HepG2 (cell line): ENCODE measurements around the gene PEX5. TPM values are rescaled to one million over a fixed set of nuclear protein-coding genes. Genes with fewer than 3 reads are reported as not detected.

Source experiments
- BCL3 ChIP-seq: sonication (generic); formaldehyde crosslinking; IDR thresholded peaks from 2 replicates; pipeline ENCODE4 v1.5.1; 2020; ENCODE audit warnings: mild to moderate bottlenecking, missing genetic modification reagents, moderate library complexity
- CREBL2 ChIP-seq: sonication (generic); formaldehyde crosslinking; IDR thresholded peaks from 2 replicates; pipeline ENCODE4 v1.8.1; 2023; ENCODE audit warnings: missing genetic modification reagents, mild to moderate bottlenecking, borderline replicate concordance
- EEA1 ChIP-seq: sonication (generic); formaldehyde crosslinking; IDR thresholded peaks from 2 replicates; pipeline ENCODE4 v1.5.1; 2020; ENCODE audit warnings: mild to moderate bottlenecking, missing genetic modification reagents, borderline replicate concordance
- GRHL1 ChIP-seq: sonication (generic); formaldehyde crosslinking; conservative IDR thresholded peaks from 2 replicates; pipeline ENCODE4 v1.8.0; 2022; ENCODE audit warnings: missing genetic modification reagents
- GZF1 ChIP-seq: sonication (generic); formaldehyde crosslinking; IDR thresholded peaks from 2 replicates; pipeline ENCODE4 v1.5.1; 2020; ENCODE audit warnings: mild to moderate bottlenecking, missing genetic modification reagents
- HNF1A ChIP-seq, 2 experiments: sonication (generic) in 1 of 2; formaldehyde crosslinking in 1 of 2; IDR thresholded peaks; 2 replicates each; pipeline versions ENCODE4 v1.4.0 to v1.6.1; 2016 to 2020; ENCODE audit warnings: borderline replicate concordance in 1 of 2, low read depth in 1 of 2, mild to moderate bottlenecking in 1 of 2, missing genetic modification reagents in 1 of 2
- IKZF1 ChIP-seq: fragments of 450-650 bp; IDR thresholded peaks from 2 replicates; pipeline ENCODE4 v1.7.1; 2016
- KDM6A ChIP-seq: IDR thresholded peaks from 2 replicates; pipeline ENCODE4 v1.6.1; 2016; ENCODE audit warnings: low read depth
- PBX3 ChIP-seq: sonication (generic); formaldehyde crosslinking; IDR thresholded peaks from 2 replicates; pipeline ENCODE4 v1.8.1; 2023; ENCODE audit warnings: missing genetic modification reagents, inconsistent platforms, borderline replicate concordance
- RAD21 ChIP-seq: fragments of 450-650 bp; formaldehyde crosslinking; IDR thresholded peaks from 2 replicates; pipeline ENCODE4 v1.5.0; 2020; ENCODE audit warnings: mild to moderate bottlenecking
- RFX3 ChIP-seq: IDR thresholded peaks from 2 replicates; pipeline ENCODE4 v1.6.1; 2016; ENCODE audit warnings: missing biosample characterization, missing genetic modification reagents
- SMAD1 ChIP-seq: sonication (generic); formaldehyde crosslinking; IDR thresholded peaks from 2 replicates; pipeline ENCODE4 v1.4.0; 2020; ENCODE audit warnings: missing genetic modification reagents, low read depth, mild to moderate bottlenecking, borderline replicate concordance
- SMAD9 ChIP-seq: sonication (generic); formaldehyde crosslinking; IDR thresholded peaks from 2 replicates; pipeline ENCODE4 v1.5.1; 2020; ENCODE audit warnings: mild to moderate bottlenecking, missing genetic modification reagents
- YY1 ChIP-seq: IDR thresholded peaks from 2 replicates; pipeline ENCODE4 v1.6.1; 2011; ENCODE audit warnings: low read length, low read depth, moderate library complexity, mild to moderate bottlenecking; ENCODE audit not compliant: insufficient read depth, insufficient replicate concordance
- ZNF503 ChIP-seq: sonication (generic); formaldehyde crosslinking; IDR thresholded peaks from 2 replicates; pipeline ENCODE4 v1.4.0; 2020; ENCODE audit warnings: missing genetic modification reagents
- polyA plus RNA-seq, 8 experiments: library from polyadenylated mRNA; depleted of rRNA in 3 of 8; stranded (reverse) in 7 of 8; unstranded in 1 of 8; fragments of >200 nt; fragmentation: Illumina TruSeq in 4 of 8; extraction: Trizol in 4 of 8; gene quantifications; 2 replicates each; pipeline versions ENCODE4 v1.2.1 to v1.2.3, GENCODE V29; 2011 to 2016; ENCODE audit warnings: low read depth in 4 of 8, missing spikeins in 1 of 8, mixed read lengths in 1 of 8; ENCODE audit not compliant: insufficient read depth in 1 of 8
- total RNA-seq, 5 experiments: library from RNA; depleted of rRNA; stranded (reverse); fragments of >200 nt; fragmentation: Illumina TruSeq; extraction: Trizol; gene quantifications; 2 replicates each; pipeline ENCODE4 v1.2.3, GENCODE V29; 2016; ENCODE audit warnings: low read depth in 1 of 5

PEX5 gene
- total and polyA plus RNA-seq, 2 of the 13 experiments (the other 11 are each of a cell fraction or from before 2014, with no cell fraction given), result 16.4 to 29.0 TPM

DNA sequence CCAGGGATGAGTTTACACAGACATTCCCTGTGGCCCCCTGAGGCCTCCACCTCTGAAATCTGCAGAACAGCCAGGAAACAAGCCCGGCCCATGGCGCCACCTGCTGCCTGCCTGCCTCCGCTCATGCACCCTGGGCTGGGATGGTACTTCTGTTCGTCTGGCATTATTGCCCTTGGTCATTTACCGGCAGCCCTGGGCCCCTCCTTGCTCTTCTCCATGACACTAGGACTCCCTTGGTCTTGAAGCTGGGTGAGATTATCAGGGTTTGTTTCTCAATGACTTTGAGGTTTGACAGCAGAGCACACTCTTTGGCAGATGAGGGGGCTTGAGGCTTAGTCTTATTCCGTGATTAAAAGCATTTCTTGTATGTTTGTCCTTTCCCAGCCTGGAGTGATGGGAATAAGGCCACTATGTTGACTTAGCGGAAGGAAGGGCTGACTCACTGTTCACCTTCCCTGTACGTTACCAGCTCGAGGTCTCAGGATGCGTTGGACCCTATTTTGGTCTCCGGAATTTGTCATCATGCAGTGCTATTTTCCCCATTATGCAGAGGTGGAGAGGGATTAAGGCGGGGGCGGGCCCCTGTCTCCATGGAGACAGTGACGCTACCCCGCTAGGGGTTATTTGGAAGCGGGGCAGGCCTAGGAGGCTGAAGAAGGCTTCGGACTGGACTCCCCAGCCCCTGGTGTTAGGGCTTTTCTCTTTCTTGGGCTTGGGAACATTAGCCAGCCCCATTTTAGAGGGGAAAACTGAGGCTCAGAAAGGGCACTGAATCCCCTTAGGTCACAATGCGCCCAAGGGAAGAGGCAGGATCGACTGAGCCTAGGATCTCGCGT is 706 bp upstream of the PEX5 start (continued):
- TF ChIP-seq HNF1A (IDR thresholded peaks at IDR 0.05; ENCODE audit: low read depth), result no peak
- TF ChIP-seq HNF1A (CRISPR knock-in tag; IDR thresholded peaks at IDR 0.05; ENCODE audit: borderline replicate concordance), result 0 out of 2 replicates have a peak, but pooled peaks have one; percentile 15
- no peak for TF ChIP-seq CREBL2 (CRISPR knock-in tag)
- no peak for TF ChIP-seq YY1
- no peak for TF ChIP-seq PBX3 (CRISPR knock-in tag)
- 0 out of 2 replicates have a peak, but pooled peaks have one; percentile 45 for TF ChIP-seq BCL3 (CRISPR knock-in tag)
- no peak; the same call in 1 of the 2 replicates for TF ChIP-seq SMAD1 (CRISPR knock-in tag)
- no peak for TF ChIP-seq IKZF1
- TF ChIP-seq SMAD9 (CRISPR knock-in tag), result peak; percentile 39; the same call in 1 of the 2 replicates
- peak; percentile 80 for TF ChIP-seq RFX3 (CRISPR knock-in tag)
- no peak for TF ChIP-seq ZNF503 (CRISPR knock-in tag)
- TF ChIP-seq EEA1 (CRISPR knock-in tag), result no peak
- no peak for TF ChIP-seq KDM6A (CRISPR knock-in tag)
- no peak for TF ChIP-seq GRHL1
- peak; percentile 62; the same call in 1 of the 2 replicates for TF ChIP-seq RAD21 (CRISPR knock-in tag)
- no peak for TF ChIP-seq GZF1 (CRISPR knock-in tag)
